HepG2 (cell line): ENCODE data around the gene CCL5. TPM values are rescaled to one million over a fixed set of nuclear protein-coding genes. Genes with fewer than 3 reads are reported as not detected.

Source experiments
- ARNT ChIP-seq: fragments of 450-650 bp; IDR thresholded peaks from 2 replicates; pipeline ENCODE4 v1.6.1; 2017
- HBP1 ChIP-seq: IDR thresholded peaks from 2 replicates; pipeline ENCODE4 v1.6.1; 2016; ENCODE audit warnings: low read depth, control low read depth
- KLF11 ChIP-seq: IDR thresholded peaks from 2 replicates; pipeline ENCODE4 v1.6.1; 2016; ENCODE audit warnings: missing compliant biosample characterization
- KLF6 ChIP-seq: IDR thresholded peaks from 2 replicates; pipeline ENCODE4 v1.8.0; 2016; ENCODE audit warnings: missing biosample characterization, missing genetic modification reagents
- MIER2 ChIP-seq: IDR thresholded peaks from 2 replicates; pipeline ENCODE4 v1.6.1; 2016; ENCODE audit warnings: missing biosample characterization, missing genetic modification reagents
- MLX ChIP-seq: IDR thresholded peaks from 2 replicates; pipeline ENCODE4 v1.6.1; 2016
- MYC ChIP-seq: sonication (generic); formaldehyde crosslinking; IDR thresholded peaks from 2 replicates; pipeline ENCODE4 v1.9.0; 2021; ENCODE audit warnings: missing genetic modification reagents, borderline replicate concordance
- NFE2 ChIP-seq: sonication (generic); formaldehyde crosslinking; IDR thresholded peaks from 2 replicates; pipeline ENCODE4 v1.4.0; 2020; ENCODE audit warnings: missing genetic modification reagents
- NR2C2 ChIP-seq: sonication (generic); formaldehyde crosslinking; IDR thresholded peaks from 2 replicates; pipeline ENCODE4 v1.4.0; 2020; ENCODE audit warnings: missing genetic modification reagents, mild to moderate bottlenecking, moderate library complexity, borderline replicate concordance
- PAXIP1 ChIP-seq: sonication (generic); formaldehyde crosslinking; conservative IDR thresholded peaks from 2 replicates; pipeline ENCODE4 v1.4.0; 2020; ENCODE audit warnings: mild to moderate bottlenecking, missing genetic modification reagents, moderate library complexity
- SALL1 ChIP-seq: sonication (generic); formaldehyde crosslinking; IDR thresholded peaks from 2 replicates; pipeline ENCODE4 v1.8.0; 2022; ENCODE audit warnings: mild to moderate bottlenecking, missing genetic modification reagents
- SNAI1 ChIP-seq: sonication (generic); formaldehyde crosslinking; IDR thresholded peaks from 2 replicates; pipeline ENCODE4 v1.5.0; 2020; ENCODE audit warnings: mild to moderate bottlenecking, missing genetic modification reagents, borderline replicate concordance
- SP4 ChIP-seq: sonication (generic); formaldehyde crosslinking; IDR thresholded peaks from 2 replicates; pipeline ENCODE4 v1.8.1; 2023; ENCODE audit warnings: mild to moderate bottlenecking, missing genetic modification reagents
- SRF ChIP-seq: IDR thresholded peaks from 2 replicates; pipeline ENCODE4 v1.6.1; 2011; ENCODE audit warnings: mild to moderate bottlenecking, low read depth, low read length, moderate library complexity
- TBP ChIP-seq: sonication (generic); formaldehyde crosslinking; IDR thresholded peaks from 2 replicates; pipeline ENCODE4 v1.5.0; 2020; ENCODE audit warnings: missing genetic modification reagents
- TFDP2 ChIP-seq: sonication (generic); formaldehyde crosslinking; IDR thresholded peaks from 2 replicates; pipeline ENCODE4 v1.4.0; 2020; ENCODE audit warnings: missing genetic modification reagents
- ZFP41 ChIP-seq: sonication (generic); formaldehyde crosslinking; IDR thresholded peaks from 2 replicates; pipeline ENCODE4 v1.4.0; 2020; ENCODE audit warnings: mild to moderate bottlenecking, missing genetic modification reagents, borderline replicate concordance
- ZNF101 ChIP-seq: sonication (generic); formaldehyde crosslinking; IDR thresholded peaks from 2 replicates; pipeline ENCODE4 v1.4.0; 2020; ENCODE audit warnings: mild to moderate bottlenecking, low read depth, missing genetic modification reagents, borderline replicate concordance
- ZNF18 ChIP-seq: sonication (generic); formaldehyde crosslinking; IDR thresholded peaks from 2 replicates; pipeline ENCODE4 v1.8.0; 2022; ENCODE audit warnings: mild to moderate bottlenecking, missing genetic modification reagents; ENCODE audit not compliant: insufficient replicate concordance
- ZNF350 ChIP-seq: sonication (generic); formaldehyde crosslinking; IDR thresholded peaks from 2 replicates; pipeline ENCODE4 v1.4.0; 2020; ENCODE audit warnings: mild to moderate bottlenecking, low read depth, missing genetic modification reagents, borderline replicate concordance
- ZNF589 ChIP-seq: sonication (generic); formaldehyde crosslinking; conservative IDR thresholded peaks from 2 replicates; pipeline ENCODE4 v1.8.0; 2022; ENCODE audit warnings: mild to moderate bottlenecking, moderate library complexity, missing genetic modification reagents
- ZNF660 ChIP-seq: sonication (generic); formaldehyde crosslinking; IDR thresholded peaks from 2 replicates; pipeline ENCODE4 v1.5.1; 2020; ENCODE audit warnings: mild to moderate bottlenecking, low read depth, missing genetic modification reagents, borderline replicate concordance
- ZNF782 ChIP-seq: sonication (generic); formaldehyde crosslinking; IDR thresholded peaks from 2 replicates; pipeline ENCODE4 v1.4.0; 2020; ENCODE audit warnings: missing genetic modification reagents, mild to moderate bottlenecking, borderline replicate concordance
- polyA plus RNA-seq, 8 experiments: library from polyadenylated mRNA; depleted of rRNA in 3 of 8; stranded (reverse) in 7 of 8; unstranded in 1 of 8; fragments of >200 nt; fragmentation: Illumina TruSeq in 4 of 8; extraction: Trizol in 4 of 8; gene quantifications; 2 replicates each; pipeline versions ENCODE4 v1.2.1 to v1.2.3, GENCODE V29; 2011 to 2016; ENCODE audit warnings: low read depth in 4 of 8, missing spikeins in 1 of 8, mixed read lengths in 1 of 8; ENCODE audit not compliant: insufficient read depth in 1 of 8
- total RNA-seq, 5 experiments: library from RNA; depleted of rRNA; stranded (reverse); fragments of >200 nt; fragmentation: Illumina TruSeq; extraction: Trizol; gene quantifications; 2 replicates each; pipeline ENCODE4 v1.2.3, GENCODE V29; 2016; ENCODE audit warnings: low read depth in 1 of 5

Gene CCL5
- total and polyA plus RNA-seq, 2 of the 13 experiments (the other 11 are each of a cell fraction or from before 2014, with no cell fraction given): 0.13 to 0.29 TPM

GRCh38 chr17:35866341-35866950, 13.7 kb downstream of the CCL5 start (continued):
- TF ChIP-seq SALL1 (peak; percentile 20; the same call in 1 of the 2 replicates), ZNF350 (no peak), MYC (CRISPR knock-in tag) (no peak), ZNF589 (CRISPR knock-in tag) (no peak), NR2C2 (CRISPR knock-in tag) (no peak), MIER2 (CRISPR knock-in tag) (no peak), TBP (CRISPR knock-in tag) (no peak), KLF6 (no peak), TFDP2 (CRISPR knock-in tag) (no peak), ZNF660 (CRISPR knock-in tag) (no peak), ZFP41 (no peak), SNAI1 (no peak), HBP1 (no peak), ZNF782 (CRISPR knock-in tag) (no peak), MLX (no peak), KLF11 (CRISPR knock-in tag) (no peak), SP4 (CRISPR knock-in tag) (no peak), NFE2 (no peak), ZNF18 (CRISPR knock-in tag) (no peak), ZNF101 (CRISPR knock-in tag) (no peak), SRF (no peak), ARNT (no peak), PAXIP1 (0 out of 2 replicates have a peak, but pooled peaks have one; percentile 37)
